ENCODE data around the gene POLR3A. TPM values are rescaled to one million over a fixed set of nuclear protein-coding genes. Genes with fewer than 3 reads are reported as not detected.
"Not testable (repeated sequence)": the region's sequence is repeated elsewhere in the genome, so short reads cannot be mapped to it uniquely, and the experiment has no call there.

Gene POLR3A
- total RNA-seq, 1 experiment from 2014 or later, result 8.3 TPM

DNA sequence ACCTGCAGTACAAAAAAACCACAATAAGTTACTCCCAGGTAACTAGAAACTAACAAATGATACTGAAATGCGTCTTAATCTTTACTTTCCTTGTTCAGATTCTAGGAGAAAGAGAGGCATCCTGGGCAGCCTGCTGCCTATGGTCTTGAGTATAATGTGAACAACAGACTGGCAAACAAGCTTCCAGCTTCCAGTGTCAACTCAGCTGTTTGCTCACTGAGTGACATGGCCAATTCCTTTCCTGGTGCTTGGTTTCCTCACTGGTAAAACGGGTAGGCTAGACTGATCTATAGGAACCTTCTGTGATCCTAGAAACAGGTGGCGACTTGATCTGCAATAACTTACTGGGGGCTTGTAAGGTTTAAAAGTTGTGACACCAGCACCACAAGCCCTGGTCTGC, 10.1 kb downstream of the POLR3A start:
- DNase-seq (ENCODE audit: low read depth), result no peak

DNA sequence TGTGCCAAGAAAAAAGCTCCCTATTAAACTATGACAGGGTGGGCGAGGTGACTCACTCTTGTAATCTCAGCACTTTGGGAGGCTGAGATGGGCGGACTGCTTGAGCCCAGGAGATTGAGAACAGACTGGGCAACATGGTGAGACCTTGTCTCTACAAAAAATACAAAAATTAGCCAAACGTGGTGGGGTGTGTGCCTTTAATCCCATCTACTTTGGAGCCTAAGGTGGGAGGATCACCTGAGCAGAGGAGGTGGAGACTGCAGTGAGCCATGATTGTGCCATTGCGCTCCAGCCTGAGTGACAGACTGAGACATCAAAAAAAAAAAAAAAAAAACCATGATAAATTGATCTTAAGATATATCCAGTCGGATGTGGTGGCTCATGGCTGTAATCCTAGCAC, 11.5 kb downstream of the POLR3A start:
- no peak for DNase-seq (ENCODE audit: low read depth)

DNA sequence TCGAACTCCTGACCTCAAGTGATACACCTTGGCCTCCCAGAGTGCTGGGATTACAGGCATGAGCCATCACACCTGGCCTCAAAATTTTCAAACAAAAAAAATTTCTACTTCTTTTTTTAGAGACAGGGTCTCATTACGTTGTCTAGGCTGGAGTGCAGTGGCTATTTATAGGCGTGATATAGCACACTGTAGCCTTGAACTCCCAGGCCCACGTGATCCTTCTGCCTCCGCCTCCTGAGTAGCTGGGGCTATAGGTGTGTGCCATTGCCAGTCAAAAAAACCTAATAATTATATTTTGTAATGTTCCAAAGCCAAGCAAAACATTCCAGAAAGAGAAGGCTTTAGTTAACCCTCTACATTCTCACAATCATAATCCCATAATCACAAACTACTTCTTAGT, 13.8 kb downstream of the POLR3A start:
- no peak for DNase-seq (ENCODE audit: low read depth)

DNA sequence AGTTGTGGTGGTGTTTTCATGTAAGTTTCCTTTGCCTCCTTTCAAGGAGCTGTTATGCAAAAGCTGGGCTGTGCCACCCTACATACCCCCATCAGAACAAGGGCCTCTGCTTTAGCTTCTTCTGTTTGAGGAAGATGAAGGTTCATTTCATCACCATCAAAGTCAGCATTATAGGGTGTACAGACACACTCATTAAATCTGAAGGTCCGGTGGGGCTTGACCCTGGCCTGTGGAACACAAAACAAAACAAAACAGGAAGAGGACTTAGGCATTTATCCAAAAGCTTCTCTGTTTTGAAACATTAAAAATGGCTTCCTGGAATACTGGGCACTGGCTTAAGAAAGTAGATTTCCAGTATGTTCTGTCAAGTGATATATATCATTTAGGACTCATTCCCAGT, 15.8 kb downstream of the POLR3A start:
- DNase-seq (ENCODE audit: low read depth), result no peak

DNA sequence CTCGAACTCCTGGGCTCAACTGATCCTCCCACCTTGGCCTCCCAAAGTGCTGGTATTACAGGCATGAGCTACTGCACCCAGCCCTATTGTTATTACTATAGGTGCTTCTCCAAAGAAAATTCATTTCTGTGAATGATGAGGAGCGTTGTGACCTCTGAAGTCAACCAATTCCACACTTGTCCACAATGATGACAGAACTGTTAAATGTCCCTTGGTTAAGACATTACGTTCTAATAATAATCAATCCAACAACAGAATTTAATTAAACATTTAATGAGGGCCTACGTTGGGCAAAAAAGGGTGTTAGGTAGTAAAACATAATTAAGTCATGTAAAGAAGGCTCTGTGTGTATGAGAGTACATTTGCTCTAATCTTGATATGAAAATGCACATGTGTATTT, 18.2 kb downstream of the POLR3A start:
- DNase-seq (ENCODE audit: low read depth), result no peak

DNA sequence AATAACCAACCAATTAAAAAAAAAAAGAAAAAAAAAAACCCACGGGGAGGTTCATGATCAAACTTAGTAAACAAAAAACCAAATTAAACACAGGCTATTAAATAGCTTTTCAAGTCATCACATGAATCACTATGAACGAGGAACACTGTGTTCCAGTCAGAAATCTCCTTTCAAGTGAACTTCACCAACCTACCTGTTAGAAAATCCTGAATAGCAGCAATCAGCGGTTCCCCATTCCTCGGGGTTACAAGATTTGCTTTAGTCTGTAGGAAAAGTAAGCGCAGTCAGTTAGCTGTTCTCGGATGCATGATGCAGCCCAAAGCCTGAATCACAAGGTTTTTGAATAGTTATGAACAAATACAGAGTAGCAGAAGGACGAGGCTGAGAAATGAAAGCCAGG, 19.0 kb downstream of the POLR3A start:
- no peak for DNase-seq (ENCODE audit: low read depth)

DNA sequence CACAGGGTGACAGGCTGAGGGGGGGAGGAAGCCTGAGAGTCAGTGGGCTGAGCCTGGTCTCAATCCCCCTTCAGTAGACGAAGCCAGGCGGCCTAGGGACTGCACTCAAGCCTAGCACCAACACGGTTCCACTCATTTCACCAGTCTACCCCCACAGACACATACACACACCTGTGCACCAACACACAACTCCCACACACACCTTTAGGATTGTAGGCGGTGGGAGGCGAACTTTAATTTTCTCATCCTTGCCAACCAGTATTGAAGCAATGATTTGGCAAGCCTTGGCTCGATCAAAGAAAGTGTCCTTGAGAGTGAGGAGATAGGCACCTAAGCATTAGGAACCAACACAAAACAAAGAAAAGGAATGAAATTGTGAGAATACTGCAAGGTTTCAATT, 19.7 kb downstream of the POLR3A start:
- DNase-seq (ENCODE audit: low read depth), result no peak

DNA sequence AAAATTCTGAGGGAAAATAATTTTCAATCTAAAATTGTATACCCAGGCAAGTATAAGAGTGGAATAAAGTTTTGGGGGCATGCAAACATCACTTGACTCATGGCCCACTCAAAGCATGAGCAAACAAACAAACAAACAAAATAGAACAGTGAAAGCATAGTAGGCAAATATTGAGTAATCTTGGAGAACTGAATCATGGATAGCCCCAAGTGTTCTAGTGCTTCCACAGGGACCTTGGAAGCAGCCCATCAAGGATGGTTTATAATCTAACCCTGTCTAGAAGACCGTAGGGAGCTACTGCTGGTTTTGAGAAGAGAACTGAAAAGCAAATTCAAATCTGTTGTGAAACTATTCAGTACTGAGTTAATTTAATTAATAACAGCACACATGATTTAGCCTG, 22.1 kb downstream of the POLR3A start:
- DNase-seq (ENCODE audit: low read depth), result no peak

DNA sequence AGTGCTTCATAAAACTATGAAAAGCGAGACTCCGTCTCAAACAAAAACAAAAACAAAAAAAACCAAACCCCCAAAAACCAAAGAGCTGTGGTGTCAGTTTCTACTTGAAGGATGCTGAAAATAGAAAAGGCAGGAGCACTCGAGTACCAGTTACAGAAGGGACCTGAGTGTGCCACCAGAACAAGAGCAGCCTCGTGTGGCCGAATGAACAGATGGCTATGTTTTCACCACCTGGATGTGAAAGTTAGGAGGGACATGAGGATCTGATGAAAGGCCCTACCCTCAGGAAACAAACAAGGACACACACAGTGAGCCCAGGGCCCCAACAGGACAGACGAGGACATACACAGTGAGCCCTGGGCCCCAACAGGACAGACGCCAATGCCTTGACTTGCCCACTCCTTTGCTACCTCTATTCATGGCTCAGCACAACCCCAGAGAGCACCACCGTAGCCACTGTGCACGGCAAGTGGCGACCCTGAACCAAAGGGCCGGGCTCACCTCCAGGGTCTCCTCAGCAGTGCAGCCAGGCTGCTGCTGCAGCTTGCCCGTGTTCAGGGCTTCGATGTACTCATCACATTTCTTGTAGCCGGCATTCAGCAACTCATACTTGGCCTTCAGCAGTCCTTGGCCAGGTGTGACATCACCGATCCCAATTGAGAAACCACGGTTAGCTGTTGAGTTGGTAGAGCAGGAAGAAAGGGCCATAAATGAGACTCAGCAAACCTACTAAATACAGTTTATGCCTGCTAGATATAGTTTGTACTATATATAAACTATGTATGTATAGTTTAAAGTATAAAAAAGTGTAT, 24.9 kb downstream of the POLR3A start:
- no peak for DNase-seq (ENCODE audit: low read depth)

DNA sequence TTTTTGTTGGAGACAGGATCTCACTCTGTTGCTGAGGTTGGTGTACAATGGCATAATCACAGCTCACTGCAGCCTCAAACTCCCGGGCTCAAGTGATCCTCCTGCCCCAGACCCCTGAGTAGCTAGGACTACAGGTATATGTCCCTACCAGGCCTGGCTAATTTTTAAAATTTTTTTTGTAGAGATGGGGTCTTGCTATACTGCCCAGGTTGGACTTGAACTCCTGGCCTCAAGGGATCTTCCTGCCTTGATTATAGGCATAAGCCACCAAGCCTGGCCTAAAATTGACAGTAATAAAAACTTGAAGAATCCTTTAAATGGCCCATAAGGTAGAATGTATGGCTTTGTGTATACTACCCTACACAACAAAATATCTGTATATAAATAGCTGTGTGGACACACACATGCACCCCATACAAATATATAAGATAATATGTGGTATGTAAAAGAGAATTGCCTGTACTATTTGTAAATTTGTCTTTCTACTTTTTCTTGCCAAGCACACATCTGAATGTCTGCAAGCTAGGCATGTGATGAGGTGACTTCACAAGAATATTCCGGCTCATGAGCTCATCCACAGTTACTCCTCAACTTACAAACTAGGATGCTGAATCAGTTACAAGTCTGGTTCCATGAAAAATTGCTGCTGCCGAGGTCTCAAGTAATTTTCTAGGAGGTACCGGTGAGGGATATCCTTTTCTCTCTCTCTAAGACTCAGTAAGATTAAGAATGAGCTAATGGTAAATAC, 26.6 kb downstream of the POLR3A start:
- no peak for DNase-seq (ENCODE audit: low read depth)

DNA sequence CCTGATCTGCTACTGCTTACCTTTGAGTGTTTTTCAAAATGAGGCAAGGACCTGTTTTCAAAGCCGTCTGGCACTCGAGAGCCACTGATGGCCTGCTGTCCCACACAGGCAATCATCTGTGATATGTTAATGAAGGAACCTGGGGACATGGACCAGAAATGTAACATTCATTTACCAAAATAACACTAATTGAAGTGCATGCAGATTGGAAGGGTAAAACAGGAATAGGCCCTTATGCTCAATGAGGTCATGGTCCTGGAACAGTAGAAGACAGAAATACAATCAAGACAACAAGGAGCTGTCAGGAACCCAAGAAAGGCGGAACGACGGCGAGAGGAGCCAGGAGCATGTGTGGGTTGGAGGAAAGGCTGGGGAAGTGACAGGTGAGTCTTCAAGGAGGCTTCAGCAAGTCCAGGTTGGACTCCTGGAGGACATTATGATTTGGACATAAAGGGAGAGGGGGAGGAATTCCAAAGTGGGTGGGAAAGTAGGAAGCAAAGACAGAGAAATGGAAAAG, 28.3 kb downstream of the POLR3A start:
- no peak for DNase-seq (ENCODE audit: low read depth)

DNA sequence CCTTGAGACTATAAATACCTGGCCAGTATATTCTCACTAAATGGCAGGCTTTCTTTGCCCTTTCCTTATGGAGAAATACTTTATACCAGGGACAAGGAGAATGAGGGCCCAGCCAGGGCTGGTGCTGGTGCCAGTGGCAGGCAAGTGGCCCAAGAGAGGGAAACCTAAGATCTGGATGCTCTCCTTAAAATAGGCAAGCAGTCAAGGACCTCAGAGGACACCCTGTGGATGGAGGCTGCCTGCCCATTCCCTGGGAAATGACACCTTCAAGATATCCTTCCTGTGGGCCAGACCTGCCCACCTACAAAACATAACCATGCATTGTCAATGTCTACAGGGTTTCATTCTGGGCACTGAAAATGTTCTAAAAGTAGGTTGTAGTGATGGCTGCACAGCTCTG, 29.1 kb downstream of the POLR3A start:
- DNase-seq (ENCODE audit: low read depth), result no peak

DNA sequence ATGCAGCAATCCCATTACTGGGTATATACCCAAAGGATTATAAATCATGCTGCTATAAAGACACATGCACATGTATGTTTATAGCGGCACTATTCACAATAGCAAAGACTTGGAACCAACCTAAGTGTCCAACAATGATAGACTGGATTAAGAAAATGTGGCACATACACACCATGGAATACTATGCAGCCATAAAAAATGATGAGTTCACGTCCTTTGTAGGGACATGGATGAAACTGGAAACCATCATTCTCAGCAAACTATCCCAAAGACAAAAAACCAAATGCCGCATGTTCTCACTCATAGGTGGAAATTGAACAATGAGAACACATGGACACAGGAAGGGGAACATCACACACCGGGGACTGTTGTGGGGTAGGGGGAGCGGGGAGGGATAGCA, 30.5 kb downstream of the POLR3A start:
- DNase-seq (ENCODE audit: low read depth), result not testable (repeated sequence)

DNA sequence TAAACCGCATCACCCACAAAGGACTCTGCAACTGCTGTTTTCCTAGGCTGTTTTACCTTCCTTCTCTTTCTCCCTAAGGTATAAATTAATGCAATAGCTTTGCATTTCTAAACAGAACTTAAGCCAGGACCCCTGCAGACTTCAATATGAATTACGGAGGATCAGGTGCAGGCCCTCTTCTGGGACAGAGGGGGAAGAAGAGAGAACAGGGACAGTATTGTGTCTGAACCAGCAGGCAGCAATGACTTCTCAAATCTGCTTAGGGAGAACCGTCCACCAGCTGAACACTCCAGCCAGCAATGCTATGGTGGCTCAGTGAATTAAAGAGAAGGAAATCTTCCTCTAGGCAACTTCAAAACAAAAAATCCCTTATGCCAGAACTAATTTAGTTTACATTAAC, 35.7 kb downstream of the POLR3A start:
- DNase-seq (ENCODE audit: low read depth), result no peak

DNA sequence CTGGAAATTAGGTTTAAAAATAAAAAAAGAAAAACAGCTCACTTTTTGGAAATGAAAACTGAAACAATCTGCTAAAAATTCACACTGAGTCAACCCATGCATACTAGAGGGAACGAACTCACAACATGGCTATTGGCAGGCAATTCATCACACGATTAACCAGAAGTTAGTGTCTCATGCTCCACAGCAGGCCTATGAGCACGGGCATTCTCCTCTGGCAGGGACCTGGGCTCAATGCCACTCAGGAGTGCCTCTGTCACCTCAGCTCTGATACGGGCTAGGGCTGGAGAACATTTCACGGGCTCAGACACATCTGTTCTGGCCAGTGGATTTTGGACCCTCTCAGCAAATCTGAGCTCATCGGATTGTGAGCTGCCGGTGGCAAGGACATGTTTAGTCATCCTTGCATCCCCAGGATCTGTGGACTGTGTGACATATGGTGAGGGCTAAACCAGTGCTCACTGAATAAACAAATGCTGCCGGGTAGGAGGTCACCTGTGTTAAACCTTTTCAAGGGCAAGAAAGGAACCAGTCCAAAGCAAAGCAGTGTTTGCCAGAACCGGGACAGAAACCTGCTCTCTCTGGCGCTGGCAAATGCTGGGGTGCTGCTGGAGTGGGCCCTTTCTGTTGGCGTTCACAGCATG, 40.1 kb downstream of the POLR3A start:
- DNase-seq (ENCODE audit: low read depth), result no peak

DNA sequence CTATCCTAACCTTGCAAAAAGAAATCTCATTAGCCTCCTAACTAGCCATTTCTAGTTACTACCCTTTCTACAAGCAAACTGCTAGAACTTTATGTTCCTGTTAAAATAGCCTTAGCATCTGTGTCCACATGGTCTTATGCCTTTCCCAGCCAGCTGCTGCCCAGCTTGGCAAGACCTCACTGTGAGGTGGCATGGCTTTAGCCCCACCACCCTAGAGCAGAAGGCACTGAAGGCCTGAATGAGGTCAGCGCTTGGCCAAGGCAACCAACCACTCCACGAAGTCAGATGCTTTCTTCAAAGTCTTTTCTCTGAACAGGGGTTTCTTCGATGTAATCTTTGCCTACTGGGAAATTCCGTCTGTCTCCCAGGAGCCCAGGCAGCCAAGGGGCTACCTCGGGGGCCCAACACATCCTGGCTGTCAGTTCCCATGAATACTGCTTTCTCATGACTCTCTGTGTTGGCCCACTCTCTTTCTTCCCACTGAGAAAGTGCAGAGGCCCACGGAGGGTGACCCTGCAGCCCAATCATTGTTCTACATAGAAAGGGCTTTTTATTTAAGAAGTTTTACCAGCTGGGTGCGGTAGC, 41.6 kb downstream of the POLR3A start:
- DNase-seq (ENCODE audit: low read depth), result no peak

DNA sequence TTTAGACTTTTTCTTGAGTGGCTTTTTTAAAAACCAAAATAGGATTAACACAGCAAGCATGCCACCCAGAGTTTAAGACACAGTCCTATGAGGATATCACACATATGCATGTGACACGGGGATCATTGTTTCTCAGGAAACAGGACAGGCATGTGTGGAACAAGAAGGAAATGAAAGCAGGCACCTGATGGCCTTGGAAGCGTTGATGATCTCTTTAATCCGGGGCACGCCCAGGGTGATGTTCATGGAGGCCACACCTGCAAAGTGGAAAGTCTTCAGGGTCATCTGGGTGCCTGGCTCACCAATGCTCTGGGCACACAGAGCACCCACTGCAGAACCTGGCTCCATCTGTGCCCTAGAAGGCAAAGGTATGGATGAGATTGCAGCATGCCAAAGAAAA, 44.3 kb downstream of the POLR3A start:
- DNase-seq (ENCODE audit: low read depth), result no peak

DNA sequence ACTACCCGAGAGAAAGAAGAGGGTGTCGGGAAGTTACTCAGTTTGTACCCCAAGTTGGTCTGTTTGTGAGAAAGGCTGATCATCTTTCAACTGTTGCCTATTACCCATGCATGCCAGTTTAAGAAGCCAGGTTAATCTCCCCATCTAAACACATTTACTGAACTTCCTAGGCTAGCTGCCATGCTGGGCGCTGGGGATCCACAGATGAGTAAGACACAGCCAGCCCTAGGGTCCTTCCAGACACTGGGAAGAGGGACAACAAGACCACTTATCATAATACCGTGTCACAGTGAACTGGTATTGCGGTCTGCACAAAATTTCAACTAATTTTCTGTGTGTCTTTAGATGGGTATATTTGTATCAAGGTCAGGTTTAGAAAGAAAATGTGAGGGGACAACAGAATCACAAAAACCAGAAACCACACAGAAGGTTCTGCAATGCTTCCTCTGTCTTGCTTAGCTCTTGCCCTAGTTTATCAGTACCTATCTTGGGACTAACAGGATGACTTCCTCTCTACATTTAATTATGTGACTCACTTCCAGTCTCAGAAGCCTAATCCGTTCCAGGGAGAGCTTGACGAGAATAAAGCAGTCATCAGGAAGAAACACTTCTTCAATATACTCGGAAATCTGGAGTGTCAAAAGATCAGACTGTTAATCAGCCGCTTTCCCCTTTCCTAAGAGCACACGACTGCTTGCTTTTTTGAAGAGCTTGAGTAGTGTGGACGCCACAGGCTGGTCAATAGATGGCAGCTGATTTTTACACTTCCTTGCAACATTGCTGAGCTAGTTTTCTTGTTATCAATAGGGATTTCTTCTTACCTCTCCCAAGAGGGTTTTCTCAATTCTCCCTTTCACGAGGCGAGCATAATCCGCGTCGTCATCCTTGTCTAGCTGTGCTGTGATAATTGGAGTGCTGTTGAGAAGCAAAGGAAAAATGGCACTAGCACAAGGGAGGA, 45.7 kb downstream of the POLR3A start:
- peak; percentile 48 for DNase-seq (ENCODE audit: low read depth)

DNA sequence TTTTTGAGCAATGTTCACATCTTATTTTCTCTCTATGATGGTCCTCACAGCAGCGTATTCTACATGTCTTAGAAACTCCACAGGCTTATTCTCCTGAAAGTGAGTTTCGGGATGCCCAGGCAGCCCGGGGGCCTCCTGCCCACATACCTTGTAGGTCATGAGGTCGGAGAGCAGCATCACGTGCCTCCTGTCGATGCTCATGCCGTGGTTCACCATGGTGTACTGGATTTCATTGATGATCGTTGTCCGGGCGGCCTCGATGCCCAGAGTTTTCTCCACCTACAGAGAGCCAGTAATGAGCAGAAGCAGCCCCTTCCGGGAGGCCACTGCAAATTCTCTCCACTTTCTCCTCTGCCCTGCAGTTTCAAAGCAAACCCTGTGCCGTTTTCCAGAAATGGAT, 48.0 kb downstream of the POLR3A start:
- DNase-seq (ENCODE audit: low read depth), result no peak

DNA sequence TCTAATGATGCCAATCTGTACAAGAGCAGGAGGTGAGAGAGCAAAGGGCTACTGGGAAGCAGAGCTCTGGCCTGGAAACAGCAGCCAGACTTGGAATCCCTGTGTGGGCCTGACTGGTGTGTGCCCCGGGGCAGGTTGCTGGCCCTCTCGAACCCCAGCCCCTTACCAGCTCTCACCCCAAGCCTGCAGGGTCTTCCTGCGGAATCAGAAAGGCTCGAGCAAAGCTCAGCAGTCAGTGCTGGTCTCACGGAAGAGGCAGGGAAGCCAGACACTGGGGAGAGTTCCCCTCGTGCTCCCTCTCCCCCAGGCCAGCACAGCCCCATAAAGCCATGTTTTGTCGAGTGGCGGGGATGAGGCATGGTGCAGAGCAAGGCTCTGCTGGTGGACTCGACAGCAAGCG, 50.1 kb downstream of the POLR3A start:
- DNase-seq (ENCODE audit: low read depth), result no peak

DNA sequence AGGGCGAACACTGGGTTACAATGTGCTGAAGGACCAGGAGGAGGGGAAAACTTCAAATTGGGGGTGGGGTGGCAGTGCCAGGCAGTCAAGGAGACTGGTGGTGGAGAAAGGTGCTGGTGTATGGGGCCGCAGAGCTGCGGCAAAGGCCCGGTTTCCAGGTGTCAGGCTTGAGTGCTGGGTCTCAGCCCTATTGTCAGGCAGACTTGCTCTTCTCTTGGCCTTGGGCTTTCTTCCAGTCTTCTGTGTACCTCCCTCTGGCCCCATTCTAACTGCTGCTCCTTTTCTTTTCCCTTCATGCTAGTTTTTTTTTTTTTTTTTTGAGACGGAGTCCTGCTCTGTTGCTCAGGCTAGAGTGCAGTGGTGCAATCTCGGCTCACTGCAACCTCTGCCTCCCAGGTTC, 51.0 kb downstream of the POLR3A start:
- no peak for DNase-seq (ENCODE audit: low read depth)

Data from Daoy (cell line).